HG03066 (cell line): ENCODE results near the gene GABRQ.
"Not testable (repeated sequence)": the region's sequence is repeated elsewhere in the genome, so short reads cannot be mapped to it uniquely, and the experiment has no call there.

Experiments
- ATAC-seq: cut with Tn5 transposase; IDR thresholded peaks from one replicate; pipeline ENCODE4 v1.9.1; 2021; ENCODE audit warnings: low read depth; ENCODE audit not compliant: unreplicated experiment

The GABRQ gene

GRCh38 chrX:152656890-152657289 lies 19.2 kb downstream of the GABRQ start:
- ATAC-seq: no peak

- no peak for ATAC-seq
These were observed 20.6 kb downstream of the GABRQ start for GRCh38 chrX:152658302-152658701.

- no peak for ATAC-seq
These were observed 25.4 kb downstream of the GABRQ start for GRCh38 chrX:152663086-152663485.

- ATAC-seq: no peak
These were observed 36.4 kb downstream of the GABRQ start for GRCh38 chrX:152674135-152674534.

GRCh38 chrX:152674652-152675051 lies 37.0 kb downstream of the GABRQ start:
- ATAC-seq: not testable (repeated sequence)

- peak; percentile 65 for ATAC-seq
These were observed 43.3 kb downstream of the GABRQ start for GRCh38 chrX:152681012-152681411.

- not testable (repeated sequence) for ATAC-seq
These were observed 60.5 kb downstream of the GABRQ start, which contains the start of gene MAGEA3 for GRCh38 chrX:152697952-152698931. MAGEA3 (plus strand) TSS chrX:152698794; CDS start chrX:152700833, 2,039 bp downstream.

- ATAC-seq: not testable (repeated sequence)
These were observed 62.7 kb downstream of the GABRQ start for GRCh38 chrX:152700390-152700789.

- ATAC-seq: not testable (repeated sequence)
These were observed 68.8 kb downstream of the GABRQ start for GRCh38 chrX:152706500-152706899.
